ENCODE results near the gene PRG3.

DNA sequence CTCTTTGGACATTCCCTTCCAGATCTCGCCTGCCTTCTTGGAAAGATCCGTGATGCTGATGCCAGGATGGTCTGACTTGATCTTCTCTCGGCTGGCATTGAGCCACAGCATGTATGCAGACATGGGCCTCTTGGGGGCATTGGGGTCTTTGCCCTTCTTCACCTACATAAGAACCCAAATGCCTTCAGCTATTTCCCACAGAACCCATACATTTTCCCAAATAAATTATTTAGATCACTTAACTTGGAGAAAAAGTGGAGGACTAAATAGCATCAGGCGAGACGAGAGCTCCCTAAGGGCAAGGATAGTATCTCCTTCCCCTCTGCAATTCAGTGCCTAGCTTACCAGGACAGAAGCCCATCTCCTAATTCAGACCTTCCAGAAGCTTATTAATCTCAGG, 53.2 kb downstream of the PRG3 start:
- TF ChIP-seq, protein P1, sequence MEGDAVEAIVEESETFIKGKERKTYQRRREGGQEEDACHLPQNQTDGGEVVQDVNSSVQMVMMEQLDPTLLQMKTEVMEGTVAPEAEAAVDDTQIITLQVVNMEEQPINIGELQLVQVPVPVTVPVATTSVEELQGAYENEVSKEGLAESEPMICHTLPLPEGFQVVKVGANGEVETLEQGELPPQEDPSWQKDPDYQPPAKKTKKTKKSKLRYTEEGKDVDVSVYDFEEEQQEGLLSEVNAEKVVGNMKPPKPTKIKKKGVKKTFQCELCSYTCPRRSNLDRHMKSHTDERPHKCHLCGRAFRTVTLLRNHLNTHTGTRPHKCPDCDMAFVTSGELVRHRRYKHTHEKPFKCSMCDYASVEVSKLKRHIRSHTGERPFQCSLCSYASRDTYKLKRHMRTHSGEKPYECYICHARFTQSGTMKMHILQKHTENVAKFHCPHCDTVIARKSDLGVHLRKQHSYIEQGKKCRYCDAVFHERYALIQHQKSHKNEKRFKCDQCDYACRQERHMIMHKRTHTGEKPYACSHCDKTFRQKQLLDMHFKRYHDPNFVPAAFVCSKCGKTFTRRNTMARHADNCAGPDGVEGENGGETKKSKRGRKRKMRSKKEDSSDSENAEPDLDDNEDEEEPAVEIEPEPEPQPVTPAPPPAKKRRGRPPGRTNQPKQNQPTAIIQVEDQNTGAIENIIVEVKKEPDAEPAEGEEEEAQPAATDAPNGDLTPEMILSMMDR (IDR thresholded peaks at IDR 0.05) = no peak
- no peak for TF ChIP-seq POLR2A (IDR thresholded peaks at IDR 0.05)
